Dermis lymphatic vessel endothelial cell (primary cell): ENCODE data around the gene SFR1. TPM values are rescaled to one million over a fixed set of nuclear protein-coding genes. Genes with fewer than 3 reads are reported as not detected.

ENCODE experiments used
- total RNA-seq: library from RNA; depleted of rRNA; stranded (reverse); fragments of >200 nt; gene quantifications from 2 replicates; pipeline ENCODE4 v1.2.1, GENCODE V29; 2014

SFR1 gene, protein sequence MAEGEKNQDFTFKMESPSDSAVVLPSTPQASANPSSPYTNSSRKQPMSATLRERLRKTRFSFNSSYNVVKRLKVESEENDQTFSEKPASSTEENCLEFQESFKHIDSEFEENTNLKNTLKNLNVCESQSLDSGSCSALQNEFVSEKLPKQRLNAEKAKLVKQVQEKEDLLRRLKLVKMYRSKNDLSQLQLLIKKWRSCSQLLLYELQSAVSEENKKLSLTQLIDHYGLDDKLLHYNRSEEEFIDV
- total RNA-seq = 4.1 and 5.3 TPM in 2 replicates

DNA sequence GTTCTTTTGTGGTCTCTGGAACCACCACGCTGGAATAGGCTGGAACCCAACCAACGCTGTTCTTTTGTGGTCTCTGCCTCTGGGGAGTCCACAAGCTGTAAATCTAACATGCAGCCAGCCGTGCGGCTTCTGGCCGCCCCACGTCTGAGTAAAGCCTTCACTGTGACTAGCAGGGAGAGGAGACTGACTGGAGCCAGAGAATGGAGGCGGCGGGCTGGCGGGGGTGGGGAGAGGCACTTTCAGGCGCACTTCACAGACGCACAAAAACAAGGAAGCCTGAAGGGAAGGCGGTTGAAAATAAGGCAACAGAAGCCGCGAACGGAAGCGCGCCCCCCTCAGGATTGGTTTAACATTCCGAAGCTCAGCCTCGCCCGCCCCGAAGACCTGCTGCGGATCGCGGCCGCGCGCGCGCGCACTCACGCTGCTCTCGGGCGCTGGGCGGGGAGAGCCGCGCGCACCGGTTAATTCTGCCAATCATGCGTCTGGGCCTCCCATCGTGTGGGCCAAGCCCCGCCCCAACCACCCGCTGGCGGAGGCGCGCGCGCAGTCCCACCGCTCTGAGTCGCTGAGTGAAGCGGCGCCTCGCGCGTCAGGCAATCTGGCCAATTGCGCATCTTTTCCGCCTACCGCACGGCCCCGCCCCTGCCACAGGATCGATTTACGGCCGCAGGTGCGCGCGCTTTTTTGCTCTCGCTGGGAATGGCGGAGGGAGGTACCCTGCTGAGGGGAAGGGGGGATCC lies at the start of gene SFR1:
Gene SFR1 (plus strand): TSS at position 687 of the 740 bp plus-strand sequence. CDS start 13 bp downstream, at position 700.

DNA sequence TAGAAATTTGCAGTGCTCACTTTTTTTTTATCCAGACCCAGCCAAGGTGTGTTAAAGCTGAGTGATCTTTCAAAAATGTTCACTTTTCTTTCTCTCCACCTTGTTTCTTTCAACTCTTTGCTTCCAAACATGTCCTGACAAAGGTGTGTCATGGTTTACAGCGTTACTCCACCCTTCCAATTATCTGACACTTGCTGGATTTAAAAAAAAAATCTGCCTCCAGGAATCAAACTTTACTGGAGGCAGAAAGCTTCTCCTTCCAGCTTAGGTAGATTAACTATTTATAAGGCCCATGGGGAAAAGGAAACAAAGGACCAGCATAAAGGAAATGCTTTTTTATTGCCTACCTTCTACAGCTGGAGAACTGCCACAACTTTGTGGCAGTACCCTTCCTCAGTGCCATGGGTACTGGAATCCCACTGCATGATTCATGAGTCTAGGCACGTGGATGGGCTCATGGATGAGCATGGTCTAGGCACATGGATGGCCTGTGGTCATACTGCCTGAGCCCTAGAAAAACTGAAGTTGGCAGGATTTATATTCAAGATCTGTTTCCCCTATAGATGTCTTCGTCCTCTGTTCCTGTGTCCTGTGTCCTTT lies 36.1 kb upstream of the SFR1 start, which contains the start of gene COL17A1:
Gene COL17A1 (minus strand): TSS at position 80 of the 600 bp plus-strand sequence. CDS start 5,207 bp downstream, outside the sequence.

Other genes starting within 250 kb of the SFR1 start
- gene STN1, start 204.0 kb upstream of the SFR1 start, total RNA-seq = 27.0 and 31.1 TPM in 2 replicates
- 68.8 and 85.4 TPM in 2 replicates for gene SLK, start 155.0 kb upstream of the SFR1 start, total RNA-seq
- under 0.01 TPM in 2 replicates for gene COL17A1, start 36.3 kb upstream of the SFR1 start, total RNA-seq
- 0.17 TPM in 1 of 2 replicates, not detected in the other for gene CFAP43, start 110.2 kb downstream of the SFR1 start, total RNA-seq
- gene GSTO1, start 132.7 kb downstream of the SFR1 start, total RNA-seq = 444 and 487 TPM in 2 replicates
- 0.98 and 1.0 TPM in 2 replicates for gene GSTO2, start 147.0 kb downstream of the SFR1 start, total RNA-seq
- 34.7 and 53.9 TPM in 2 replicates for gene ITPRIP, start 216.3 kb downstream of the SFR1 start, total RNA-seq
- 2.5 and 3.4 TPM in 2 replicates for gene CFAP58, start 231.7 kb downstream of the SFR1 start, total RNA-seq